NCI-H2029 treated with DMSO at 0.1 percent for 48 hours (cell line): ENCODE data around the gene NDUFB5.

Experiments
- DNase-seq: peaks from one replicate; lab custom pipeline; 2025; lab: John Stamatoyannopoulos, UW

The NDUFB5 gene

DNA sequence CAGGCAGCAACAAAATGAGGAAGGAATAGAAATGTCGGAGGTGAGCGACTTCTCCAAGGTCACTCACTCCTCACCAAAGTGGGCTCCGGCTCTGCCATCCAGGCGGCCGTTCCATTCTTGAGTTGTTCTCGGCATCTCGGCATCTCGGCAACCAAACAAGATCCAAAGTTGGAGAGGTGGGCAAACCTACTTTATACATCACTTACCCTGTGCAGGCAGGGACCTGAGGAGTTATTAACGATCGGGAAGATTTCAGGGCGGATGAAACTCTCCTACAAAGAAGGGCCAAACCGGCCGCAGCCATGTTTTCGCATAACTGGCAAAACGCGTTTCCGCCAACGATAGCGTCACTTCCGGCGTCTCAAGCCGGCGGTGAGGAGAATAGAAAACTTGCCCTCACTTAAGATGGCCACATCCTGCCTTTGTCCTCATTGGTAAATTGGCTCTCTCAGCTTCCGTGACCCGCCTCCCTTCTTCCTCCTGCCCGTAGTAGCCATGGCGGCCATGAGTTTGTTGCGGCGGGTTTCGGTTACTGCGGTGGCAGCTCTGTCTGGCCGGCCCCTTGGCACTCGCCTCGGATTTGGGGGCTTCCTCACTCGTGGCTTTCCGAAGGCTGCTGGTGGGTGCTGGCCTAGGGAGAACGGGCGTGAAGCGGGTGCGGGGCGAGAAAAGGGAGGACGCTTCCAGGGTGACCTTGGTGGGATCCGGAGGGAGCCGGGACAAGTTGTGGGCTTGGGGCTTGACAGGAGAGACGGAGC lies at the start of gene NDUFB5, which contains the start of gene MRPL47:
Gene NDUFB5 (plus strand): TSS at position 474 of the 758 bp plus-strand sequence. CDS start 22 bp downstream, at position 496.
Gene MRPL47 (minus strand): TSS at position 318 of the 758 bp plus-strand sequence. CDS start 14 bp downstream, at position 304.
- peak; percentile 90 for DNase-seq

DNA sequence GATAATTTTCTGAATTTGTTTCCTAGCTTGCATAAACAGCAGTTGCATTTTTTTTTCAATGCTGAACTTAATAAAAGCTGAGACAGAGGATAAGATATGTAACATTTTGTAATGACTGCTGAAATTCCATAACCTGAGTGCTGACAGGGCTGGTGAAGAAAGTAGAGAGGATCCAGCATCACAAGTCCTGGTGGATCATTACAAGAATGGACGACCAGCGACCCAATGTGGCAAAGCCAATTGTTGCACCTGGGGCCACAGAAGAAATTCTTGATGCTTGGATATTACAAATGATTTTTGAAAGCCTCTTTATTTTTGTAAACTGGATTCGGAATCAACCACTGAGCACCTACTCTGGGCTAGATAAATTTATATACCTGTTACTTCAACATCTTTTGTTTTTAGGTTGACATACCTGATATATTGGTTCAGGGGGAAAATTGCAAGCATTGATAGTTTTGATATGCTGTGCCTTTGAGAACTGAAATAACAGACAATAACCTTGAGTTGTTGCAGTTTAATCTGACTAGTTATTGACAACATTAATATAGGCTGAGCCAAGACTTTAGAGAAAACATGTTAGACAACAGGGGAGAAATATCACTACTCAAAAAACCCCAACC lies 45.7 kb upstream of the NDUFB5 start:
- peak; percentile 26 for DNase-seq

DNA sequence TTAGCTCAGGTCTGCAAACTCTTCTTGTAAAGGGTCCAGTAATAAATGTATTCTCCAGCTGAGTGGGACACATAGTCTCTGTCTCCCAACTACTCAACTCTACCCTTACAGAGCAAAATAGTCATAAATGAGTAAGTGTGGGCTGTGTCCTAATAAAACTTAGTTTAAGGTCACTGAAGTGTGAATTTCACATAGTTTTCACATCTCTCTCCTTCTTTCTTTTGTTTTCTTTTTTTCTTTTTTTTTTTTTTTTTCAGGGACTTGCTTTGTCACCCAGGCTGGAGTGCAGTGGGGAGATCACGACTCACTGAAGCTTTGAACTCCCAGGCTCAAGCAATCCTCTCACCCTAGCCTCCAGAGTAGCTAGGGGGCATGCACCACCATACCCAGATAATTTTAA lies 43.8 kb upstream of the NDUFB5 start:
- no peak for DNase-seq

DNA sequence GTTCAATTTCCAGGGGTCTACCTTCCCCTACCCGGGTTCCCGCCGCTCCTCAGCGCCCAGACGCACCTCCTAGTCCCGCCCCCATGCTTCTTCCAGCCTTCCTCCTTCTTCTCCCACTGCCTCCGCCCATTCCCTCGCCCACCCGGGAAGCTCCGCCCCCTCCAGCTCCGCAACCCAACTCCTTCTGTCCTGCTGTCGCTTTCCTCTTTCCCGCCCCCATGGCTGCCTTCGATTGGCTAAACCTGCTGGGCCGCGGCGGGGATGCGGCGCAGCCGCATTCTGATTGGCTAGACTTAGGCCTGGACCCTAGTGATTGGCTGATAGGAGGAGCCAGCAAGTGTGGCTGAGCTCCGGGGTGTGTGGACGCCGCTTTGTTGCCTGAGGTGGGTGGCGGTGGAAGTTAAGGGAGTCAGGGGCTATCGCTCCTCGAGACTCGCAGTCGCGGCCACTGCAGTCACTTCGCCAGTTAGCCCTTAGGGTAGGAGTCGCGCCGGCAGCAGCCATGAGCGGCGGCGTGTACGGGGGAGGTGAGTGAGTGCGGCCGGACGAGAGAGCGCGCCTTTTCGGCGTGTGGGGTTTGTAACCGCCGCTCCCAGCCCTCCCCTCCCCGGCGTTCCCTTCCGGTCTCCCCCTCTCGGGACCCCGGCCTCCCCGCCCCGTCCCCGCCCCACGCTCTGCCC lies 41.9 kb upstream of the NDUFB5 start, which contains the start of gene ACTL6A:
Gene ACTL6A (plus strand): TSS at position 336 of the 680 bp plus-strand sequence. CDS start 167 bp downstream, at position 503.
- DNase-seq, result peak; percentile 97

DNA sequence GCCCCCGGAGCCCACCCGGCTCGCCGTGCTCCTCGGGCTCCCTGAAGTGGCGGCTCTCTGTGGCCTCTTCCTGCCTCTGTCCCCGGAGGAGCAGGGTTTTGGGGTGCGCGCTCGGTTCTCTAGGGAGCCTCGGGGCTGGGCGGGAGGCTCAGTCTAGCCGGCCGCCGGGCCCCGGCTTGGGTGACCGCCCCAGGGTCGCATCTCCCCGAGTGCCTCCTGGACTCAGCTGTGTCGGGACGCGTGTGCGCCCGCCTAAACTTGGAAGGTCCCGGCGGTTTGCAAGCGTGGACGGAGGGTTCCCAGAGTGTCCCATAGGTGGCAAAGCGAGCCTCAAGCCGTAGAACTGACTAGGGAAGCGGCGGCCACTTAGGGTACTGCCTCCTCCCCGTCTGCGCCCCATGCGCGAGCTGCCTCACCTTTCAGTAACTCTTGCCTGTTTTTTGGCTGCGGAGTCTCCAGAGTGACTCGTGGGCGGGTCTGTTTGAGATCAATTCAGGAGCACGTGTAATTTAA lies 41.3 kb upstream of the NDUFB5 start:
- DNase-seq, result no peak

DNA sequence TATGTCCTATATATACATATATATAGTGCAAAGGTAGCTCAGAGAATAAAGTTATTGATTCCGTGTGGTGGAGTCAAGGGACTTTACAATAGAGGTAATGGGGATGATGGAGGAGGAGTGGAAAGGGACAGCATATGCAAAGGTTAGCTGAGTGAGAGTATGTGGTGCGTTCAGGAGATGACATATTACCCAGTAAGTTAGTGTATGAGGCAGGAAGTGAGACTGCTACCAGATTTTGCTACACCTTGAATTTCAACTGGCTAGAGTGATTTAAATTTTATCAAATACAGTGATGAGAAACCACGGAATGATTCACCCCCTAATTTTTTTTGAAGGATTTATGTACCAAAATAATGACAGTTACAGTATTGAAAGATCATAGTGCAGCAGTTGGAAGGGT lies 39.1 kb upstream of the NDUFB5 start:
- no peak for DNase-seq

DNA sequence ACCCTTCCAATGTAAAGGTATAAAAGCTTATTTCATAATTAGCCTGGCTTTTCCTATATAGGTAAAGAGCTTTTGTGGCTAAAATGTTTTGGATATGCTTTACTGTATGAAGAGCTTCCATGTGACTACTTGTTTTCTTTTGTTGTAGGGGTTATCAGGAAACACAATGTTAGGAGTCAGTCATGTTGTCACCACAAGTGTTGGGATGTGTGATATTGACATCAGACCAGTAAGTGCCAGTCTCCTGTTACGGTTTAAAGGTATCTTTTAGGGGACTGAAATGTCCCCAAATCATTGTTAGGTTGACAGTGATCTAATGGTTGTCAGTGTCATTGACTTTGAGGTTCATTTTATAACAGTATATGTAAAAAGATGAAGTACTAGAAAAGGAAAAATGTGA lies 23.6 kb upstream of the NDUFB5 start:
- DNase-seq, result no peak

DNA sequence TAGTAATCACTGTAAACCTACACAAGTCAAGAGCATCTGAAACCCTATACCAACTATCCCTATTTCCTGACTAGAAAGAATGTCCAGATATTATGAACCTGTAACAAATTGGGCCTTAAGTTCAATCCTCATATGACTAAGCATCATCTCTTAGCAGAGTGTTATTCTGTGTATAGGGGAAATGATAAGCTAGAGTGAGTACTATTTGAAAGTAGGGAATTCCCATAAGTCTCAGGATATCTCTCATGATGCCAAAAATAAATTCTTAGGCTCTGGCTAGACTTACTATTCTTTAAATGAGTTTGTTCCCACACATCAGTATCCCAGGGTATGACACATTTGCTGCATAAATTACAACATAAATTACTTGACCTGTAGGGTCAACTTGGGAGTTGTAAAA lies 15.5 kb upstream of the NDUFB5 start:
- no peak for DNase-seq

DNA sequence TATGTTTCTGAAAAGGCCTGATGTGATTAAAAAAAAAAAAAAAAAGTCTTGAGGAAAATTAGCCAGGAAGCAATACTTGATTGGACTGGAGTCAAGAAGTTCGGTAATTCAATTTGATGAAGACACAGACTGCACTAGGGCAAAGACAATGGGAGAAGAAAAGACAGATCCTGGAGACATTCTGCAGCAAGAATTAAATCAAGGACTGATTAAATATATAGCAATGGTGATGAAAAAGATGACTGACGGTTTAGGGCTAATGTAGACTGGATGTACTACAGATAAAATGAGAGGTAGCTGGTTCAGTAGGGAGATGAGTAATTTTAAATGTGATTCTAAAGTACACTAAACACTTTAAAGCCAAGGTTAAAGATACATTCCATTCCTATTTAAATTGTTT lies 13.9 kb upstream of the NDUFB5 start:
- no peak for DNase-seq

DNA sequence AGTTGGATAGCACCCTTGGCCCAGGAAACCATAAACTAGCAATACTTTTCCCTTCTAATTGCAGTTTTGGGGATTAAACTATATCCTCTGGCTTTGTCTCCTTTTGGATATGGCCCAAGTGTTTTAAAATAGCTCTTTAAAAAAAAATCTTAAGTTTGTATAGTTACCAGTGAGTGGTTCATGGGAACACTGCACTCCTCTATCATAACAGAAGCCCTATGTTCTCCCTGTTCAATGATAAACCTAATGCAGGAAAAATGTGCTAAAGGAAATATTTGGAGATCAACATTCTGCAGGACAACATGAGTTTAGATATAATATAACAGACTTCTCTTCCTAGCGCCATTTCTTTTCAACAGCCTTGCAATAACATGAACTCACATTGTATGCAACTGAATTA lies 13.3 kb upstream of the NDUFB5 start:
- no peak for DNase-seq

DNA sequence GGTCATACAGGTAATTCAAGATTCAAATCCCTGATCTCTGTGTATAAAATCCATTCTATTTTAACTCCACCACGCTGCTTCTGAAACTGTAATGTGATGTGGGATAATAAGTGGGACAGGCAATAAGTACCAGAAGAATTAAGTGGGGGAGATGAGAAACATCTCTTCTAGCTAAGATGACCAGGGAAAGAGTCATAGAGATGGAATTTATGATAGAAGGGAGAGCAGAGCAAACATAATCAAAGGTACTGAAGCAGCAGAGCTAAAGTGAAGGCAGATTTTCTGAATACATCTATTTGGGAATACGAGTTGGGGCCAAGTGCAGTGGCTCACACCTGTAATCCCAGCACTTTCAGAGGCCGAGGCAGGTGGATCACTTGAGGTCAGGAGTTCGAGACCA lies 5.1 kb upstream of the NDUFB5 start:
- DNase-seq, result no peak

DNA sequence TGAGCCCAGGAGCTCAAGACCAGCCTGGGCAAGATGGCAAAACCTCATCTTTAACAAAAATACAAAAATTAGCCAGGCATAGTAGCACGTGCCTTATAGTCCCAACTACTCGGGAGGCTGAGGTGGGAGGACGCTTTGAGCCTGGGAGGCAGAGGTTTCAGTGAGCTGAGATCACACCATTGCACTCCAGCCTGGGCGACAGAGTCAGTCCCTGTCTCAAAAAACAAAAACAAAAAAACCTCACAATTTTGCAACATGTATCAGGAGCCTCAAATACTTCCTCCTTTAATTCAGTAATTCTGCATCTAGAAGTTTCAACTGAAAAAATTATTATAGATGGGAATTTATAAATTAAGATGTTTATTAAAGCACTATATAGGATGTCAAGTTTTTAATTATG lies 1.3 kb upstream of the NDUFB5 start:
- DNase-seq, result no peak

DNA sequence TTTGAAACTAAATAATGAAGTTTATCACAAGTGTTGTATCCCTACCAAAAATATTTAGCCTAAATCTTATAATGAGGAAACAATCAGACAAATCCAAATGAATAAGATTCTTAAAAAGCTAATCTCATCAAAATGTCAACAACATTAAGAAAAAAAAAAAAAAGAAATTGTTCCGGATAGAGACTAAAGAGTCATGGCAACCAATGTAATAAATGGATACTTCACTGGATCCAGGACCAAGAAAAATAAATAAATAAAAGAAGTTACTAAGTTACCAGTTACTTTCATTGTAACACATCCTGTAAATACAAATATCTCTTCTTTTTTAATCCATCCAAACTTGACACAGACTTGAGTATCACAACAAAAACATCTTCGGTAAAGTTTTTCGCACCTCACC lies 763 bp upstream of the NDUFB5 start:
- DNase-seq, result no peak

DNA sequence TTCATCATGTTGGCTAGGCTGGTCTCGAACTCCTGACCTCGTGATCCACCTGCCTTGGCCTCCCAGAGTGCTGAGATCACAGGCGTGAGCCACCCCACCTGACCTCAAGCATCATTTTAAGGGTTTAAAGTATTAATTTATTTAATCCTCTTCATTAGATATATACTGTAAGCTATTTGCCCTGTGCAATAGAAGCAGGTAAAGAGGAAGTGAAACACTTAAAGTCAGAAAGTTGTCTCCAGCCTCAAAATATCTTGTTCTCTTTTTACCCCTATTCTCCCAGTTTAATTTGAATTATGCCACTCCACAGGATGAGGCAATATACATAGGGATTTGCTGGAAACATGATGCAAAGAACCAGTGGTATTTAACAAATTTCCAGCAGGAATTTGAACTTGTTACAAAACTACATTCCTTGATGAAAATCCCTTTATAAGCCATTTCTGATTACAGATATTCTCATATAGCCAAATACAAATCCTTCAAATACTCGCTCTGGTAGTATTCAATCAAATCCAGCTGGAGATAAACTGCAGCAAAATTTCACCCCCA lies 2.0 kb downstream of the NDUFB5 start:
- DNase-seq, result no peak

DNA sequence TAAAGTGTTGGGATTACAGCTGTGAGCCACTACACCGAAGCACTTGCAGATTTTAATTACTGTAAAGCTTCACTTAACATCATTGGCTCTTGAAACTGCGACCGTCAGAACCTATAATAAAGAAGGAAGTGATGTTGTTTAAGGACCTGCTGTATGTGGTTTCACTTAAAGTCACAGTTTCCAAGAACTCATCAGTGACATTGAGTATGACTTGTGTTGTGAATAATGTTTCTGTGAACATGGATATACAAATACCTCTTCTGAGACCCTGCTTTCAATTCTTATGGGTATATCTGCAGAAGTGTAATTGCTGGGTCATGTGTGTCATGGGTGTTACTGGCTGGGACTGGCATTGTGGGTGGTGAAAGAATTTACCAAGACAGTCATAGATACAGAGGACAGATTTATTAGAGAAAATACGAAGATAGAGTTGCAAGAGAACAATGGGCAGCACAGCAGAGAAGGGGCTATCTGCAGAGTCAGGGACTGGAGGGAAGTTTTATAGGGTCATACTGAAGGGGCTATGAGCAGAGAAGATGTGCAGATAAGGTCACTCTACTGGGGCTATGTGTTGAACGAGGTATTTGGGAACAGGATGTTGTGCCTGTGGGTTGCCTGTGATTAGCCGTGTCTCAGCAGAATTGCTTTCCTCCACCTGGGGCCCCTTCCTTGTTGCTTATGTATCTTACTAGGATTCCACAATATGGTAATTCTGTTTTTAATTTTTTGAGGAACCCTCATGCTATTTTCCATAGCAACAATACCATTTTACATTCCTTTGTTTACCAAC lies 4.5 kb downstream of the NDUFB5 start:
- DNase-seq, result no peak

DNA sequence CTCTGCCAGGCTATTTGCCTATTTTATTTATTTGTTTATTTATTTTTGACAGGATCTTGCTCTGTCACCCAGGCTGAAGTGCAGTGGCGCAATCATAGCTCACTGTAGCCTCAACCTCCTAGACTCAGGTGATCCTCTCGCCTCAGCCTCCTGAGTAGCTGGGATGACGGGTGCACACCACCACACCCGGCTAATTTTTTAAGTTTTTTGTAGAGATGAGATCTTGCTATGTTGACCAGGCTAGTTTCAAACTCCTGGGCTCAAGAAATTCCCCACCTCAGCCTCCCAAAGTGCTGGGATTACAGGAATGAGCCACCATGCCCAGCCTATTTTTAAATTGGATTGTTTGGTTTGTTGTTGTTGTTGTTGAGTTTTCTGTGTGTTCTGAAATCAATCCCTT lies 5.5 kb downstream of the NDUFB5 start:
- DNase-seq, result no peak

DNA sequence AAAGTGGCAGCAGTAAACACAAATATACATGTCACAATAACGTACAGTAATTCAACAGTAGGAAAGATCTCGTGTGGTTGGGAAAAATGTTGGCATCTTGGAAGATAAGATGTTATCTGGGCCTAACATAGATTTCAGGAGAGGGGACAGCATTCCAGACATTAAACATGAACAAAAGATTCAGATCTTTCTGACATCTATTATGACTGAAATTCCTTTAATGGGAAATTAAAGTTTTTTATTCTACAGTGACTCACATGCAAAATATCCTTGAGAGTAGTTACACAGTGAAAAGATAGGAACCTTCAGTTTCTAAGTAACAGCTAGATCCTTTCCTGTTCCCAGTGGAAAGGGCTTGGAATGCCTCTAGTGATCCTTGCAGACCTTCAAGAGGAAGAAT lies 9.2 kb downstream of the NDUFB5 start:
- no peak for DNase-seq

DNA sequence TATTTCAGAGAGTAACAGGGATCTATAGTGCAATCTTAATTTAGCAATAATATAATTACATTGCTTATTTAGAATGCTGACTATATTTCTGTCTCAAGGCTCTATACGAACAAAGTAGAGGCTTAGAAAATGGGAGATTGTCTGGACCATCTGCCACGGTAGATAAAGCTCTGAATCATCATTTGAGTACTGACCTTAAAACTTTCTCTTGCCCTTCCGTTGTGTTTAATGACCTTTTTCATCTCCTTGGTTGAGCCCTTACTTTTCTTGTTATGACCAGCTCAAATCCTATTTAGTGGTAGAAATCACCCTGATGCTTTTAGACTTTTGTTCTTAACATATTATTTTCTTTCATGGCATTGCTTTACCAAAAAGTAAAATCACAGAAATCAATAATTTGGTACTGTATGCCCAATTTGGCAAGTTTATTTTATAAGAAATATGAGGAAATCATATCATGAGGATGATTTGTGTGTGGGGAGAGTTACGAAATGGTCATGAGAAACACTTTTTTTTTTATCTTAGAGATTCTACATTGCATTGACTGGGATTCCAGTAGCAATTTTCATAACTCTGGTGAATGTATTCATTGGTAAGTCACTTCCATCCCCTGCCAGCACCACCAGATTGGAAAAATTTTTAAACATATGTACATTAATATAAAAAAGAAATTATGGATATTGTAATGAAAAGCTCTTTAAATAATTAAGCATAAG lies 11.0 kb downstream of the NDUFB5 start:
- DNase-seq, result no peak

DNA sequence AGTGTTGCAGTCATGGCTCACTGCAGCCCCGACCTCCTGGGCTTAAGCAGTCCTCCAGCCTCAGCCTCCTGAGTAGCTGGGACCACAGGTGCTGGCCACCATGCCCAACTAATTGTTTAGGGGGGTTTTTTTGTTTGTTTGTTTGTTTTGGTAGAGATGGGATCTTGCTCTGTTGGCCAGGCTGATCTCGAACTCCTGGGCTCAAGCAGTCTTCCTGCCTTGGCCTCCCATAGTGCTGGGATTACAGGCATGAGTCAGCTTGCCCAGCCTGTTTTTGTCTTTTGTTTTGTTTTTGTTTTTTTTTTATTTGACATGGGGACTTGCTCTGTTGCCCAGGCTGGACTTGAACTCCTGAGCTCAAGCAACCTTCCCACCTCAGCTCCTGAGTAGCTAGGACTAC lies 17.4 kb downstream of the NDUFB5 start:
- no peak for DNase-seq

DNA sequence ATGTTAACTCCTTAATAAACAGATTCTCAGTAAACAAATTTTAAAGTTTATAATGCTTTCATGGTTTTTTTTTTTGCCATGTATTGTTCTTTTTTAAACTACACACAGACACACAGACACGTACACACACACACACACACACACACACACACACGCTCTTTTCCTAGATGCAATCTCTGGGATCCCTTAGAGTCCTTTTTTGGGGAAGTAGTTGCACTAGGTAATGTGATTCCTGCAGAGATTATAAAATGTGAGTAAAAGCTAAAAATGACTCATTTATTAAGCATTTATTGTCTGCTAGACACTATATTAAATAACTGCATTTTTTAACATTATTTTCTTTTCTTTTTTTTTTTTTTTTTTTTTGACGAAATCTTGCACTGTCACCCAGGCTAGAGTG lies 19.9 kb downstream of the NDUFB5 start:
- no peak for DNase-seq
